ENCODE measurements around the gene HDHD3. TPM values are rescaled to one million over a fixed set of nuclear protein-coding genes. Genes with fewer than 3 reads are reported as not detected.

HDHD3 gene
- total RNA-seq, 1 experiment from 2014 or later, result 12.5 TPM

DNA sequence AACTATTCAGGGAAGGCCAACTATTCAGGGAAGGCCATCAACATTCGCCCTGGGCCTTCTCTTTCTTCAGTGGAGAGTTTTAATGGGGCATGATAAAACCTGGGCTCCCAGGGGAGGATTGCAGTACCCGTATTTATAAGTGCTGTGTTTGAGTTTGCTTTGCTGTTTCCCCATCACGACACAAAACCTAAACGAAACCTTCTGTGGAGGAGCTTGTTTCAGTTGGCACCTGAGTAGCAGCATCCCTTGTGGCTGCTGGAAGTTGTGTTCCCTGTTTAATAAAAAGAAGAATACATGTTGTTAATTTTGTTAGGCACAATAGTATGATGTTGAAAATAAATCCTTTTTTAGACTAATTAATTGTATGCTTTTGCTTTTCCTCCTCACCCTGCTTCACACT lies 45.0 kb downstream of the HDHD3 start:
- no peak for DNase-seq (ENCODE audit: low read depth)

DNA sequence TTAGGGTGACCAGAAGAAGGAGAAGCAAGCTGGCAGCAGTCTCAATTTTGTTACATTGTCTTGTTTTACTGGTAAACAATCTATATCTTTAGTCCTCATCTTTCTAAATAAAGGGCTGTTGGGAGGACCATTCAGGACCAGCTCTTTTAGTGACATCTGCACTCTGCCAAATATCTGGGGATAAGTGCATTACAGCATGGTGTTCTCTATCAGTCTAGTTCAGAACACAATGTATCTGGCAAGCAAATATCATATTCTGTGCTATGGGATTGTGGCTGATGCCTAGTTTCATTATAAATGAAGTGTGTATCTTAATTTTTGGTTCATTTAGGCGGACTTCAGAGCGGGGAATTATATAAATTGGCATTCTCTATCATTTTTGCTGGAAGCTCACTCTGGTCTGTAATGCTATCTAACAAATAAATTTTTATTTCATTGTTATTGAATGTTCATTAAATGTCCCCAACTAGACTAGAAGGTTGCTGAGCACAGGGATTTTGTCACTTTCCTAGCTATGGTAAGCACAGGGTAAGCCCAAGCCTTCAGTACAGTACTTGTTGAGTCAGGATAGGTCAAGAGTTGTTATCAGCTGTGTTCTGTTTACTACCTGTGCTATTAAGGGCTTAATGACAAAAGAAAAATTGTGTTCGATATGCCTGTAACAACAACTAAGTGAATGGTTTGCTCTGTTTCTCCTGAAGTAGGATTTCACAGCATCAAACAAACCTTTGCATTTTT lies 48.6 kb downstream of the HDHD3 start:
- no peak for DNase-seq (ENCODE audit: low read depth)

DNA sequence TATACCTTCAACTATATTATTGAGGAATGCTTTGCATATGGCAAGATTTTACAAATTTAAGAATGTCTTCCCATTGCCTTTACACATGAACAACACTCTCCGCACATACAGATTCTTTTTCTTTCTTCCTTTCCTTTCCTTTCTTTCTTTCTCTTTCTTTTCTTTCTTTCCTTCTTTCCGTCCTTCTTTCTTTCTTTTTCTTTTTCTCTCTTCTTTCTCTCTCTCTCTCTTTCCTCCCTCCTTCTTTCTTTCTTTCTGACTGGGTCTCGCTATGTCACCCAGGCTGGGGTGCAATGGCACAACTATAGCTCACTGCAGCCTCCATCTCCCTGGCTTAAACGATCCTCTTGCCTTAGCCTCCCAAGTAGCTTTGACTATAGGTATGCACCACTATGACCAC lies 50.6 kb downstream of the HDHD3 start:
- no peak for DNase-seq (ENCODE audit: low read depth)

Other genes starting within 250 kb of the HDHD3 start
- 6.9 and 8.3 TPM in 2 replicates for gene SLC31A2, start 226.0 kb downstream of the HDHD3 start, total RNA-seq (2014; rRNA removed; shearing (Covaris generic))
- gene FKBP15, start 155.7 kb downstream of the HDHD3 start, total RNA-seq (2014; rRNA removed; shearing (Covaris generic)), result 19.9 and 24.1 TPM in 2 replicates
- gene SLC31A1, start 155.4 kb downstream of the HDHD3 start, total RNA-seq (2014; rRNA removed; shearing (Covaris generic)), result 12.0 and 13.4 TPM in 2 replicates
- 120 and 179 TPM in 2 replicates for gene CDC26, start 101.4 kb downstream of the HDHD3 start, total RNA-seq (2014; rRNA removed; shearing (Covaris generic))
- 116 and 125 TPM in 2 replicates for gene PRPF4, start 101.3 kb downstream of the HDHD3 start, total RNA-seq (2014; rRNA removed; shearing (Covaris generic))
- not detected in 2 replicates for gene RNF183, start 73.6 kb downstream of the HDHD3 start, total RNA-seq (2014; rRNA removed; shearing (Covaris generic))
- 1.1 and 2.3 TPM in 2 replicates for gene WDR31, start 36.7 kb downstream of the HDHD3 start, total RNA-seq (2014; rRNA removed; shearing (Covaris generic))
- not detected in 2 replicates for gene BSPRY, start 27.4 kb downstream of the HDHD3 start, total RNA-seq (2014; rRNA removed; shearing (Covaris generic))
- gene ALAD, start 24.3 kb upstream of the HDHD3 start, total RNA-seq (2014; rRNA removed; shearing (Covaris generic)), result 7.7 and 13.3 TPM in 2 replicates
- 175 and 228 TPM in 2 replicates for gene POLE3, start 33.7 kb upstream of the HDHD3 start, total RNA-seq (2014; rRNA removed; shearing (Covaris generic))
- gene C9orf43, start 33.8 kb upstream of the HDHD3 start, total RNA-seq (2014; rRNA removed; shearing (Covaris generic)), result 0.54 and 1.4 TPM in 2 replicates
- 95.9 and 104 TPM in 2 replicates for gene RGS3, start 86.7 kb upstream of the HDHD3 start, total RNA-seq (2014; rRNA removed; shearing (Covaris generic))